Activated naive CD4-positive, alpha-beta T cell treated with anti-CD3 and anti-CD28 coated beads, Interleukin-2, amount 50 U/mL, for 24 hours (primary cell): ENCODE data around the gene YEATS2.
"Not testable (repeated sequence)": the region's sequence is repeated elsewhere in the genome, so short reads cannot be mapped to it uniquely, and the experiment has no call there.

ENCODE experiments used
- H3K27ac Mint-ChIP-seq: one replicate; pipeline ENCODE4 v1.8.0; 2021; ENCODE audit warnings: mild to moderate bottlenecking, mixed read lengths
- H3K27me3 Mint-ChIP-seq: one replicate; pipeline ENCODE4 v1.8.0; 2021; ENCODE audit warnings: mixed read lengths
- H3K36me3 Mint-ChIP-seq: one replicate; pipeline ENCODE4 v1.8.0; 2021; ENCODE audit warnings: mixed read lengths
- H3K4me1 Mint-ChIP-seq: one replicate; pipeline ENCODE4 v1.8.0; 2021; ENCODE audit warnings: mixed read lengths
- H3K4me3 Mint-ChIP-seq: one replicate; pipeline ENCODE4 v1.8.0; 2021; ENCODE audit warnings: mild to moderate bottlenecking, mixed read lengths
- H3K9me3 Mint-ChIP-seq: one replicate; pipeline ENCODE4 v1.8.0; 2021; ENCODE audit warnings: mixed read lengths

The YEATS2 gene

DNA sequence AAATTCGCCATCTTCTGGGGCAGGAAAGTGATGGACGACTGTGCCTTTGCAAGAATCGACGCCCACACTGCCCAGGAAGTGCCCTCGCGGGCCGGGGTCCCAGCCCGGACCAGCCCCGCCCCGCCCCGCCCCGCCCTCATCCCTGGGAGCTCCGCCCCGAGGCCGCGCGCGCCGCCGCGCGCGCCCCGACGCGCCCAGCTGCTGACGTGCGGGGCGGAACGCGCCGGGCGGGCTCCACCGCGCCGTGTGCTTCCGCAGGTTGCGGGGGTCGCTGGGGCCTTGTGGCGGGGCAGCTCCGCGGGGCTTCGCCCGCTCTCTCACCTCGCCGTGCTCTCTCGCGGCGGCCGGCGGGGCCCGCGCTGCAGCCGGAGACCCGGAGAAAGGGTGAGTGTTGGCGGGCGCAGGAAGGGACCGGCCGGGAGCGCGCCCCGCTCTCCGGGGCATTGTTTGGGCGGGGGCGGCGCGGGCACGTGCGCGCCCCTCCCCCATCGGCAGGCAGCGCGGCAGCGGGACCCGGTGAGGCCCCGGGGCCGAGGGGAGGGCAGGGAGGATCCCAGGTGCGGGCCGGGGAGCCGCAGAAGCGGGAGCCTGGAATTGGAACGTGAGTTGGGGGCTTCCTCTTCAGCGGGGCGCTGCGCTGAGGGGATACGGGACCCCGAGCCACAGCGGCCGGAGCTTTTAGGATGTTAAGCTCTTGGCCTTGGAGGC, at the start of gene YEATS2:
YEATS2 (plus strand) TSS at position 188 of the 708 bp plus-strand sequence. CDS start 17,366 bp downstream, outside the sequence.
- H3K27ac Mint-ChIP-seq, result peak within 1 kb of the TSS; percentile 87

GRCh38 chr3:183650554-183650953, 47.0 kb upstream of the YEATS2 start:
- Mint-ChIP-seq H3K27me3 (no peaks in the 10 kb centered on the region), H3K4me3 (no peak overlapping the region), H3K27ac (peak overlapping the region; percentile 41), H3K9me3 (peaks cover 12% of the 10 kb centered on the region), H3K36me3 (peaks cover 53% of the 10 kb centered on the region), H3K4me1 (peaks cover 5% of the 10 kb centered on the region)

More for the DNA sequence above, at the start of gene YEATS2:
- Mint-ChIP-seq H3K9me3 (no peaks in the 10 kb centered on the region), H3K36me3 (peaks cover 10% of the 10 kb centered on the region), H3K27me3 (no peaks in the 10 kb centered on the region), H3K4me3 (peak within 1 kb of the TSS; percentile 87), H3K4me1 (peaks cover 37% of the 10 kb centered on the region)

DNA sequence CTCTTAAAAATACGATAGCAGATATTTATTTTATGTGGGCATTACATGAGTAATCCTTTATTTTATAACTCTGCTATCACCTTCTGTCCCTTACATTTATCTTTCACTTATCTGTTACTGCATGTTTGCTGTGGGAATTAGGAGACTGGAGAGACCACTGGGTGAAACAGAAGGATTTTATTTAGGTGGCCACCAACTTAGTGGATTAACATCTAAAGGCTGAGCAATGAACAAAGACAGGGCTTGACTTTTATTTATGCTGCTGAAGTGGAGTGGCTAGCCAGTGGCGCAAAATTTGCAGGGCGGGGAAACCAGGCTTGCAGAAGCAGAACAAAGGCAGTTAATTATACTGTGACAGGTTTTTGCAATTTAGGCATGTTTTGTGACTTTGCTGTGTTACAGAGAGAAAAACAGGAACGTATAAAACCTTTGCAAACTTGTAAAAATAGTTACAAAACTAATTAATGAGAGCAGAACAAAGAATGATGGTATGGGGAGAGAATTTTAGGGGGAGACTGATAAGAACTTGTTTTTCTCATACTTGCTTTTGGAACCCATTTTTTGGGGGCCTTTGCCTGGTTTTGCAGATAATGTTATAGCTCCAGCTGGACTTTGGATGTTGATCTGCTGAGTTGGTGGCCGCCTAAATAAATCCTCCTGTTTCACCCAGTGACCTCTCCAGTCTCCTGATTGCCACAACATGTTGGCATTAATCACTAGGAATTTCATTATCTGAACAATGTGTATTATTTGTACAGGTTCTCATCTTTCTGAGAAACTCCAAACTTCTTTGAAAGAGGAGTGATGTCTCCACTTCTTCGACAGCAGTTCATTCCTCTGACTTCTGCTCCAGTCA, 44.2 kb upstream of the YEATS2 start:
- peaks cover 58% of the 10 kb centered on the region for H3K36me3 Mint-ChIP-seq
- H3K4me1 Mint-ChIP-seq, result peaks cover 25% of the 10 kb centered on the region
- no peaks in the 10 kb centered on the region for H3K27me3 Mint-ChIP-seq
- H3K9me3 Mint-ChIP-seq, result peaks cover 12% of the 10 kb centered on the region
- H3K4me3 Mint-ChIP-seq, result no peak overlapping the region
- H3K27ac Mint-ChIP-seq, result no peak overlapping the region

DNA sequence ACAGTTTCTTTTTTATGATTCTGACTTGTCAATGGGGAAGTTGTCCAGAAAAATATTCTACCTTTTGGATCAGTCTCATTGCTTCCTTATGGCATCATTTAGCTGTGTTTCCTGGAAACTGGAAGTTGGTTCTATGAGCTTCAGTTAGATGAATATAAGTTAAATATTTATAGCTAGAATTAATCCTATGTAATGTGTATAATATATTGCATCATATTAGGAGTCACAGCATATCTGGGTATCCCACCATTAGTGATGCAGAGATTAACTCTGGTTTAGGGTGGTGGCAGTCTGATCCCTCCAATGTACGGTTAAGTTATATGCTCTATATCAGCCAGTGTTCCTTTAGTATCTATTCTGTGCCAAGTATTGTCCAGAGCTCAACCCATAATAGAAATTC, 42.9 kb upstream of the YEATS2 start:
- H3K4me1 Mint-ChIP-seq, result peaks cover 35% of the 10 kb centered on the region
- peaks cover 57% of the 10 kb centered on the region for H3K36me3 Mint-ChIP-seq
- H3K4me3 Mint-ChIP-seq, result no peak overlapping the region
- H3K27me3 Mint-ChIP-seq, result no peaks in the 10 kb centered on the region
- H3K9me3 Mint-ChIP-seq, result peaks cover 12% of the 10 kb centered on the region
- no peak overlapping the region for H3K27ac Mint-ChIP-seq

GRCh38 chr3:183662099-183662498, 35.5 kb upstream of the YEATS2 start:
- no peak overlapping the region for H3K4me3 Mint-ChIP-seq
- no peak overlapping the region for H3K27ac Mint-ChIP-seq
- peaks cover 26% of the 10 kb centered on the region for H3K36me3 Mint-ChIP-seq
- H3K9me3 Mint-ChIP-seq, result no peaks in the 10 kb centered on the region
- no peaks in the 10 kb centered on the region for H3K27me3 Mint-ChIP-seq
- peaks cover 39% of the 10 kb centered on the region for H3K4me1 Mint-ChIP-seq

GRCh38 chr3:183664913-183665381, 32.6 kb upstream of the YEATS2 start:
- no peaks in the 10 kb centered on the region for H3K9me3 Mint-ChIP-seq
- no peaks in the 10 kb centered on the region for H3K27me3 Mint-ChIP-seq
- H3K4me3 Mint-ChIP-seq, result no peak overlapping the region
- H3K27ac Mint-ChIP-seq, result peak overlapping the region; percentile 30
- peaks cover 18% of the 10 kb centered on the region for H3K36me3 Mint-ChIP-seq
- peaks cover 21% of the 10 kb centered on the region for H3K4me1 Mint-ChIP-seq

DNA sequence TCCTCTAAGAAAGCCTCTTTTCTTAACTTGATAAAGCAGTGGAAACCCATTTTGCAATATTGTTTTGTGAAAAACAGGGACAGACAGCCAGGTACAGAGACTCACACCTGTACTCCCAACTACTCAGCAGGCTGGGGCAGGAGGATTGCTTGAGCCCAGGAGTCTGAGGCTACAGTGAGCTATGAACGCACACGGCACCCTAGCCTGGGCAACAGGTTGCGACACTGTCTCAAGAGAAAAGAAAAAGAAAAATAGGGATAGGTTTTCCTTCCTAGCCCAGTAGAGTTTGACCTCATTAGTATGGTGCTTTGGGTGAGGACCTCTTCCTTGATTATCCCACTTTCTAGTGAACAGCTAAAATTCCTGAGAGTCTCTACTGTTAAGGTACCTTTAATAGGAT, 17.5 kb upstream of the YEATS2 start:
- Mint-ChIP-seq H3K9me3 (no peaks in the 10 kb centered on the region), H3K27me3 (no peaks in the 10 kb centered on the region), H3K4me3 (no peak overlapping the region), H3K27ac (no peak overlapping the region), H3K4me1 (peaks cover 6% of the 10 kb centered on the region), H3K36me3 (peaks cover 6% of the 10 kb centered on the region)

DNA sequence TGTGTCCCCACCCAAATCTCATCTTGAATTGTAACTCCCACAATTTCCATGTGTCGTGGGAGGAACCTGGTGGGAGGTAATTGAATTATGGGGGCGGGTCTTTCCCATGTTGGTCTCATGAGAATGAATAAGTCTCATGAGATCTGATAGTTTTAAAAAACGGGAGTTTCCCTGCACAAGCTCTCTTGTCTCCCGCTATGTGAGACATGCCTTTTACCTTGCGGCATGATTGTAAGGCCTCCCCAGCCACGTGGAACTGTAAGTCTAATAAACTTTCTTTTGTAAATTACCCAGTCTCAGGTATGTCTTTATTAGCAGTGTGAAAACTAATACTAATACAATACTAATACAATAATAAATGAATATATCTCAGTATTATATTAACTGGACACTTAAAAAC, 9.9 kb upstream of the YEATS2 start:
- Mint-ChIP-seq H3K36me3 (no peaks in the 10 kb centered on the region), H3K4me1 (peaks cover under 1% of the 10 kb centered on the region), H3K9me3 (no peaks in the 10 kb centered on the region), H3K4me3 (no peak overlapping the region), H3K27ac (no peak overlapping the region), H3K27me3 (no peaks in the 10 kb centered on the region)

- Mint-ChIP-seq H3K4me3 (no peak overlapping the region), H3K27ac (no peak overlapping the region), H3K27me3 (no peaks in the 10 kb centered on the region), H3K4me1 (no peaks in the 10 kb centered on the region), H3K9me3 (no peaks in the 10 kb centered on the region), H3K36me3 (no peaks in the 10 kb centered on the region)
These were observed 8.7 kb upstream of the YEATS2 start for GRCh38 chr3:183688874-183689273.

DNA sequence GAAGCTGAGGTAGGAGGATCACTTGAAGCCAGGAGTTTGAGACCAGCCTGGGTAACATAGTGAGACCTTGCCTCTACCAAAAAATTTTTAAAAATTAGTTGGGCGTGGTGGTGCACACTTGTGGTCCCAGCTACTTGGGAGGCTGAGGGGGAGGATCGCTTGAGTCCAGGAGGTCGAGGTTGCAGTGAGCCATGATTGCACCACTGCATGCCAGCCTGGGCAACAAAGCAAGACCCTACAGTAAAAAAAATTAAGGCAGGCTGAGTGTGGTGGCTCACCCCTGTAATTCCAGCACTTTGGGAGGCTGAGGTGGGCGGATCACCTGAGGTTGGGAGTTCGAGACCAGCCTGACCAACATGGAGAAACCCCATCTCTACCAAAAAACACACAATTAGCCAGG, 8.0 kb upstream of the YEATS2 start:
- not testable (repeated sequence) for H3K4me1 Mint-ChIP-seq, H3K9me3 Mint-ChIP-seq, H3K4me3 Mint-ChIP-seq, H3K27ac Mint-ChIP-seq, H3K36me3 Mint-ChIP-seq, H3K27me3 Mint-ChIP-seq

DNA sequence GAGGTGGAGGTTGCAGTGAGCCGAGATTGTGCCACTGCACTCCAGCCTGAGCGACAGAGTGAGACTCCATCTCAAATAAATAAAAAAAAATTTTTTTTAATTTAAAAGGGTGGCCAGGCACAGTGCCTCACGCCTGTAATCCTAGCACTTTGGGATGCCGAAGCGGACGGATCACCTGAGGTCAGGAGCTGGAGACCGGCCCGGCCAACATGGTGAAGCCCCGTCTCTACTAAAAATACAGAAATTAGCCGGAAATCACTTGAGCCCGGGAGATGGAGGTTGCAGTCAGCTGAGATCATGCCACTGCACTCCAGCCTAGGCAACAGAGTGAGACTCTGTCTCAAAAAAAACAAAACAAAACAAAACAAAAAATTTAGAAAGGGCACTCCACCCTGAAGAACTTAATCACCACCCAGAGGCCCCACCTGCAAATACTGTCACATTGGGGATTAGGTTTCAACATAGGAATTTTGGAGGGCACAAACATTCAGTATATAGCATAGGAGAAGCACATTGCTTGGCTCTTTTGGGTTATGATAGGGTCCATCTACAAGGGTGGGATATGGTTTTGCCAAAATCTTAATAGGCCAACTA, 7.1 kb upstream of the YEATS2 start:
- no peaks in the 10 kb centered on the region for H3K27me3 Mint-ChIP-seq
- H3K4me1 Mint-ChIP-seq, result no peaks in the 10 kb centered on the region
- no peaks in the 10 kb centered on the region for H3K9me3 Mint-ChIP-seq
- no peak overlapping the region for H3K4me3 Mint-ChIP-seq
- H3K36me3 Mint-ChIP-seq, result no peaks in the 10 kb centered on the region
- no peak overlapping the region for H3K27ac Mint-ChIP-seq

- Mint-ChIP-seq H3K27ac (no peak overlapping the region), H3K4me3 (no peak overlapping the region), H3K9me3 (no peaks in the 10 kb centered on the region), H3K36me3 (no peaks in the 10 kb centered on the region), H3K27me3 (no peaks in the 10 kb centered on the region), H3K4me1 (peaks cover 6% of the 10 kb centered on the region)
These were observed 5.2 kb upstream of the YEATS2 start for GRCh38 chr3:183692436-183692835.

DNA sequence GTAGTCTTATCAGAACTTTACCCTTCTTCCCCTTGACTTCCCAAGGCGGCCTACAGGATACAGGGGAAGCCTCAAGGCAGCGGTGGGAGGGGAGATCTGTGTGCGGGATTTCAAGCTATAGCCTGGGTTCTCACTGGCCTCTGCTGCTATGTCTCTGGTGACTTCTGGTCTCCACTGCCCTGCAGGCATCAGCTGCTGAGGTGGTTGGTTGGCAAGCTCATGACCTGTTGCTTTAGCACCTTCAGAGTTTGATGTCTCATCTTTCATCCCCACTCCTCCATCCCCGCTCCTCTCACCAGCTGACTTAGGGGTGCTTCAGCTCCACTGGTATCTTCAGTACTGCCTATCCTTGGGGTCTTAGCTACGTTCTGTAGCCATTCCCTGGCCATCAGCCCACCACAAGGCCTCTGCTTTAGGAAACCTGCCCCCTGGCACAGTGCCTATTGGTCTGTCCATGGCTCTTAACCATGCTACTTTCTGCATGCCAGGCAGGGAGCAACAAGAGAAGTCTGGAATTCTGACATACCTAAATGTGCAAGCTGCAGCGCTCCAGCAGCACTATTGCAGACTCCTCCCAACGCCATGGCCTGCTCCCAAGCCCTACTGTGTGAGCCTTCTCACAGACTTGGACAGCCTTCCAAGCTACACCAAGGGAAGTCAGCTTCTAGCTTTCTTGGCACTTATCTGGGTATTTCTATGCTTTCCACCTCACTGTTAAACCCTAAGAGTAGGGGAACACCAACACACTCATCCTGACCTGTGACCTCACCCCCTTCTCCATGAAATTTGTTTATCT, 1.8 kb upstream of the YEATS2 start:
- no peak overlapping the region for H3K4me3 Mint-ChIP-seq
- peaks cover 6% of the 10 kb centered on the region for H3K36me3 Mint-ChIP-seq
- peaks cover 30% of the 10 kb centered on the region for H3K4me1 Mint-ChIP-seq
- no peak overlapping the region for H3K27ac Mint-ChIP-seq
- no peaks in the 10 kb centered on the region for H3K9me3 Mint-ChIP-seq
- no peaks in the 10 kb centered on the region for H3K27me3 Mint-ChIP-seq

DNA sequence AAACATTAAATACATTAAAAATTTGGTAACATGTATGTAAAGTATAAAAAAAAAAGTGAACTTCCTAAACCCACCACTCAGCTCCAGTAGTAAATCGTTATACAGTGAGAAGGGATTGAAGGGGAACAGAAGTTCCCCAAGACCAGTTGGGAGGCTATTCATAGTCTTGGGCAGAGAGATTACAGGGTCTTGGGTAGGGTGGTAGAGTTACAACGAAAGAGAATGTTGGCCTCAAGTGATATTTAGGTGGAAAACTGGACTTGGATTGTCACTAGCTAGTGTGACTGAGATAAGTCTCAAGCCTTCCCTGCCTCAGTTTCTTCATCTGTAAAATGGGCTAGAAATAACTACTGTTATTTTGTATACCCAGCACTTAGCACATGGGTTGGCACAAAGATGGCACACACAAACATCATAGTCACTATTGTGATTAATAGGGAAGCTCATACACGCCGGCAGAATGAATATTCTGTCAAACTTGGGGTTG, 431 bp upstream of the YEATS2 start:
- H3K9me3 Mint-ChIP-seq, result no peaks in the 10 kb centered on the region

GRCh38 chr3:183698318-183698751, 738 bp downstream of the YEATS2 start:
- peak overlapping the region; percentile 82 for H3K27ac Mint-ChIP-seq
- no peaks in the 10 kb centered on the region for H3K27me3 Mint-ChIP-seq
- peaks cover 10% of the 10 kb centered on the region for H3K36me3 Mint-ChIP-seq
- peak overlapping the region; percentile 87 for H3K4me3 Mint-ChIP-seq
- no peaks in the 10 kb centered on the region for H3K9me3 Mint-ChIP-seq
- H3K4me1 Mint-ChIP-seq, result peaks cover 43% of the 10 kb centered on the region

More for the DNA sequence above, 431 bp upstream of the YEATS2 start:
- Mint-ChIP-seq H3K4me1 (peaks cover 37% of the 10 kb centered on the region), H3K27me3 (no peaks in the 10 kb centered on the region), H3K27ac (peak overlapping the region; percentile 87), H3K4me3 (peak overlapping the region; percentile 86), H3K36me3 (peaks cover 10% of the 10 kb centered on the region)
